Umbilical cord (tissue), 2 donors: ENCODE measurements around the gene GFM1. TPM values are rescaled to one million over a fixed set of nuclear protein-coding genes. Genes with fewer than 3 reads are reported as not detected.
A peak's percentile ranks its signal among the peaks of the same experiment; 100 is the strongest.
"Not testable (repeated sequence)": the region's sequence is repeated elsewhere in the genome, so short reads cannot be mapped to it uniquely, and the experiment has no call there.

Experiments used
- DNase-seq: peaks from one replicate; pipeline ENCODE4 v3.0.0-alpha.2; 2015; ENCODE audit warnings: low spot score
- total RNA-seq: library from RNA; depleted of rRNA; stranded (reverse); fragments of >200 nt; gene quantifications from one replicate; pipeline ENCODE4 v1.2.3, GENCODE V29; 2014; ENCODE audit warnings: low replicate concordance; ENCODE audit not compliant: insufficient read depth

GFM1 gene
- total RNA-seq, 1 donor from 2014 or later: 38.0 TPM

GRCh38 chr3:158672215-158673176 lies 28.2 kb downstream of the GFM1 start, which contains the start of gene LXN:
LXN (minus strand) TSS chr3:158672648; CDS start chr3:158672478, 170 bp downstream.
- DNase-seq: peak; percentile 94

DNA sequence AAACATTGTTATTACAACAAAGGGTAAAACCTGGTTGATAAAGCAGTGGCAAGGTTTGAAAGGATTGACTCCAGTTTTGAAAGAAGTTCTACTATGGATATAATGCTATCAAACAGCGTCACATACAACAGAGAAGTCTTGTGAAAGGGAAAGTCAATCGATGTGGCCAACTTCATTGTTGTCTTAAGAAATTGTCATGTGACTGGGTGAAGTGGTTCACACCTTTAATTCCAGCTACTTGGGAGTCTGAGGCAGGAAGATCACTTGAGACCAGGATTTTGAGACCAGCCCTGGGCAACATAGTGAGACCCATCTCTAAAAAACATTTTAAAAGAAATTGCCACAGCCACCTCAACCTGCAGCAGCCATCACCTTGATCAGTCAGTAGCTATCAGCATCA lies 34.4 kb downstream of the GFM1 start:
- no peak for DNase-seq

- DNase-seq: peak; percentile 5
These were observed 35.2 kb downstream of the GFM1 start for GRCh38 chr3:158679547-158680000.

DNA sequence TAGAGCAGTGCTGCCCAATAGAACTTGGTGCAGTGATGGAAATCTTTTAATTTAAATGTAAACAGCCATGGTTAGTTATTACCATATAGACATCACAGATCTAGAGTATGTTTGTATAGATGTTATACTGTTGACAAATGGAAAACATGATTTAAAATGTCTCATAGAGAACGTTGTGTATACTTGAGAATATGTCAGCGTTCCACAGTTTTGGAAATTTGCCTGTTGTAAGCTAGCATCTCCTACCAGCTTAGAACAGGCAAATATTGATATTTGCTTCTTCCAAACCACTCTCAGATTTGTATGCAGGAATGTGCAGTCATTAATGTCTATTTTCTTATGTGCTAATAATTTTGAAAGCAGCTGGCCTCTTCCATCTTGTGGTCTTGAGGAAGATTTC lies 36.5 kb downstream of the GFM1 start:
- DNase-seq: no peak

DNA sequence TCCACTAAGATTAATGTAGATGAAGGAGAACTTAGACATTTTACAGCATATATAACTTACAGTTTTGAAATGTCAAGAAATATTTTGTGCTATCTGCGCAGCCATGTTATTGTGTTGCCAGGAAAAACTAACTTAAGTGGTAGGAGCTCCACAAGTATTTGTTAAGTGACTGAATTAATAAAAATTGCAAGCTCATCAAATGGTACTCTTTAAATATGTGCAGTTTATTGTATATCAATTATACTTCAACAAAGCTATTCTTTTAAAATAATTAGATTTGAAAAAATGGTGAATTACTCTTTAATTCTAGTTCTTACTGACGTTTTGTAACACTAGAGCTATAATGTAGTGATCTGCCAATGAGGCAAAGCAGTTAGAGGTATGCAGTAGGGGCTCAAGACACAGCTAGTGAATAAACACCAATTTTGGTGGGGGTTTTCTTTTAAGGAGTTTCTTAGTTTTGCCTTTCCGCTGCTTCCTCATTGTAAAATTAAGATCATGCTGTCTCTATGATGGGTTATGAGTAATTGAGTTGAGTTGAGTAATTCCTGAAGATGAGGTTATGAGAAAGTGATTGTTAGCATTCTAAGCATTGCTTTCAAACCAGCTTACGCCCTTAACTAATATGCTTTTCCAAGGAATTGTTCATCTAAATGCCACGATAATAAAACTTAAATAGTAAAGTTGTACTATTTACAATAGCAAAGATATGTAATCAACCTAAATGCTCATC lies 39.1 kb downstream of the GFM1 start:
- DNase-seq: no peak

- no peak for DNase-seq
These were observed 40.8 kb downstream of the GFM1 start for GRCh38 chr3:158685159-158685558.

- not testable (repeated sequence) for DNase-seq
These were observed 49.6 kb downstream of the GFM1 start for GRCh38 chr3:158693866-158694456.

DNA sequence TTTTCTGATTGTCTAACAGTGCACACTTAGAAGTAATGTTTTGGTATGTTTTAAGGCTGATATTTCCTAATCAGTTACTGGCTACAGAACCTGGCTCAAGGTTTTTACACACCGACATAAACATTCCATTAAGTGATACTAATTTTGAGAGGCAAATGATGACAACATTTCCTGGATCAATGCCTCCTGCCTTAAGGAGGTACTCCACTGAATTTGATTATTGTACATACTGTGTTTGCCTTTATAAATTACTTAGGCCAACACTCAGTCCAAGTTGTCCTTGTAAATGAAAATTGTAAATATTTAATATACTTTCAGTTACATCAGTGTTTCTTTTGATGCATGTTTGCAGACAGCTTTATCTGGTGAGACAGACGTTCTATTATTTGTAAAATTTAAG lies 52.3 kb downstream of the GFM1 start:
- DNase-seq: no peak

GRCh38 chr3:158700559-158700958 lies 56.2 kb downstream of the GFM1 start:
- no peak for DNase-seq

DNA sequence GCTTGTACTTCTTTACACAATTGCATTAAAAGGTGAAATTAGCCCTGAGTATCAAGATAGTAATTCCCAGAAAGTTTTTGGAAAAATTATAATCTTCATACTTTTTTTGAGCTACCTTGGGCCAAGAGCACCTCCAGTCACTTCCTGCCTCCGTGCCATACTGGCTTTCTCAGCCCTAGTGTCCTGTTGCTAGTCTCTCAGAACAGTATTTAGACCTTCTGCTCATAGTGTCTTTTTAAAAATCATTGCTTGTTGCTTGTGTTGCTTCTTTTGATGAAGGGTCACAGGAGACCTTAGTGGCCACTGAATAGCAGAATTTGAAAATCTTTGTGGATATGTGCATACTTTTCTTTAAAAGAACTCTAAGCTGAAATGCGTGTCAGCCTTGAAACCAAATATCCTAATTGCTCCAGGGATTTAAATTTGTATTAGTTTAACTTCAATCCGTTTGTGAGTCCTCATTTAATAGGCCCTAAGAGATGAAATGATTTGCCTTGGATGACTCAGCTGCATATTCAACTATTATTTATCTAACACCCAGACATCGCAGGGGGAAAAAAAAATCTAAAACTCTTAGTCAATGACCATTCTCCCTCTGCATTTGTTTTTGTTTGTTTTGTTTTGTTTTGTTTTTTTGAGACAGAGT lies 57.2 kb downstream of the GFM1 start:
- no peak for DNase-seq

GRCh38 chr3:158702815-158703481 lies 58.6 kb downstream of the GFM1 start:
- no peak for DNase-seq

- no peak for DNase-seq
These were observed 59.2 kb downstream of the GFM1 start for GRCh38 chr3:158703566-158703965.

GRCh38 chr3:158709666-158710083 lies 65.3 kb downstream of the GFM1 start:
- DNase-seq: peak; percentile 36

GRCh38 chr3:158710601-158711000 lies 66.3 kb downstream of the GFM1 start:
- DNase-seq: no peak

DNA sequence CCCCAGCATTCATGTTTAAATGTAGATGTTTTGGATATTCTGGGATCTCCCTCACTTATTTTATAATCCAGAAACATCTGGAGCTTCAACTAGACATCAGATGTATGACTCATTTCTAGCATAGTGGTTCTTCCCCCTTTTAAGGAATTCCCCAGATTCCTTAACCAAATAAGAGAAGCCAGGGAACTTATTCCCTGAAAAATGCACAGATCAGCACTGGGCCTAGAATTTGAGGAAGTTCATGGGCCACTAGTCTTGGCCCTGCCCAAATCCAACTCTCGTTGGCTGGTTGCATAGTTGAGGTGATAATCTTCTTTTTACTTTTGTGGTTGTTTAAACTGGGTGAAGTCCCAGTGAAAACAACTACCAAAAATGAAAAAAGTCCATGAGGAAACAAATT lies 67.6 kb downstream of the GFM1 start:
- peak; percentile 58 for DNase-seq

GRCh38 chr3:158712443-158712842 lies 68.1 kb downstream of the GFM1 start:
- DNase-seq: no peak

DNA sequence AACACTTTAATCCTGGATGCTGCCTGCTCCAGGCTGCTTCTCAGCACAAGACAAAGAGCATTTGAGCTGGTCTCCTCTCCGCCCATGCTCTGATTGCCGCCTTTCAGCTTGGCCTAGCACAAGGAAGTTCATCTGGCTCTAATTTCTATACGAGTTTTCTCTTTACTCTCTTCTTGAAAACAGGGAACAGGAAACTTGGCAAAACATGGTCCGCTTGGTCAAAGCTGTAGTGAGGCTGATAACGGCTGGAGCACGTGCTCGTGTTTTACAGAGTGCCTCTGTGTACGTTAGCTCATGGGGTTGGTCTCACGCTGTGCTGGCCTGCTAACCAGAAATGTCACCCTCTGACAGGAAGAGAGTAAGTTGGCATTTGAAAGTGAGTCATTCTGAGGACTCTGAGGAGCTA lies 68.8 kb downstream of the GFM1 start:
- DNase-seq: peak; percentile 51

DNA sequence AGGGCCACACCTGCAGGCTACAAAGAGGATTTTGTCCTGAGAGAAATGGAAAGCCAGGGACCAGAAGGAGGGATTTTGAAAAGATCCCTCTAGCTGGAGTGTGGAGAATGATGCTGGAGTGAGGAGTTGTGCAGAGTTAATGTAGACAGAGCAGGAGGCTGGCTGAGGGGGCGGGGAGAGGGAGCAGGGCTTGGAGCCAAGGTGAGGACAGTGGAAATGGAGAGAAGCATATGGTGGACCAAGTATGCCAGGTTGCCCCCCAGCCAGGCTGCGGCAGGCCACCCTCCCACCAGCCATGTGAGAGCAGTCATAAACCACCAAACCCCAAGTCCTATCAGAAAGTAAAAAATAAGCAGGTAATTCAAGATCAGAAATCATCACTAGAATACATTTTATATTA lies 73.2 kb downstream of the GFM1 start:
- DNase-seq: no peak

DNA sequence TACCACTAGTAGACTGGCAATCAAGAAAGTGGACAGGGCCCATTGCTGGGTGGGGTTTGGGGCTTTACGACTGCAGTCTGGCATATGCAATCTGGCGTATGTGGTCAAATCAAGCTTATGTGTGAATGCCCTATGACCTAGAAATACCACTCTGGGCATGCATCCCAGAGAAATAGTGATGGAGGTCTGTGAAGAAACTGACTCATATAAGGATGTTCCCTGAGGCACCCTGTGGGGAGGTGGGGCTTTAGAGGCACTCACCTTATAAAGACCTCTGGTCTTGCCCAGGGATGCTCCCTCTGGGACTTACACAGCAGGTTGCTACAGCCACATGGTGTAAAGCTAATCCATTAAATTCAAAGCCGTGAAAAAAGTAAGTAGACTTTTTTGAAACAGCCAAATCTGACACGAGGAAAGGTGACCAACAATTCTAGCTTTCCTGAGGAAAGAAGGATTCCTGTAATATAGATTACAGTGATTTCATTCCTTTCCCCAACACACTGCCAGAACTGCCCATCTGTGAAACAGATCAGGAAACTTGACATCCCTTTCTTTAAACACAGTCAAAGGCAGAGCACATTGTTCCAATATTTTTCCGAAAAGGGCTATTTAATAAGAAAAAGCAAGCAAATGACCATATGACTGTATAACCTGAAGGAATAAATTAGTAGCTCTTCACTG lies 74.3 kb downstream of the GFM1 start:
- DNase-seq: peak; percentile 70

DNA sequence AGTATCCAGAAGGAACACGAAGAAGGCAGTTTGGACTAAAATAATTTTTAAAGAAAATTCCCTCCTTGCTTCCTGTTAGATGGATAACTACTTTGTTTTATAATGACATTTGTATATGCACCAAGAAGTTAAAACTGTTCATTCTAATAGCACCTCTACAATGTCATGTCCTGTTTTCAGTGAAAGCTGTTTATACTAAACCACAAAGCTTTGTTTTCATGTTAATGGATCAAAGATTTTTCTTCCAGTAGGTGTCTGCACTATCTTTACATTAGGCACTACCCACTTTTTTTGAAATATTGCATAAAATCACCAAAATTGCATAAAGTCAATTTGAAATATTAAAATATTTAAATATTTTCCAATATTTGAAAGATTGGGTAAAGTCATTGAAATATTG lies 77.8 kb downstream of the GFM1 start:
- DNase-seq: no peak
